GM21515 (cell line): Measurements from ENCODE around the gene CPNE5.

Experiments used
- ATAC-seq: cut with Tn5 transposase; IDR thresholded peaks from one replicate; pipeline ENCODE4 v1.9.1; 2021; ENCODE audit not compliant: unreplicated experiment

The CPNE5 gene

GRCh38 chr6:36749829-36750489 is 89.3 kb downstream of the CPNE5 start:
- ATAC-seq: no peak

GRCh38 chr6:36746251-36746650 is 93.0 kb downstream of the CPNE5 start:
- ATAC-seq: no peak

- ATAC-seq: no peak
Observed at GRCh38 chr6:36745836-36746235, 93.4 kb downstream of the CPNE5 start.

GRCh38 chr6:36745283-36745682 is 94.0 kb downstream of the CPNE5 start:
- ATAC-seq: no peak

DNA sequence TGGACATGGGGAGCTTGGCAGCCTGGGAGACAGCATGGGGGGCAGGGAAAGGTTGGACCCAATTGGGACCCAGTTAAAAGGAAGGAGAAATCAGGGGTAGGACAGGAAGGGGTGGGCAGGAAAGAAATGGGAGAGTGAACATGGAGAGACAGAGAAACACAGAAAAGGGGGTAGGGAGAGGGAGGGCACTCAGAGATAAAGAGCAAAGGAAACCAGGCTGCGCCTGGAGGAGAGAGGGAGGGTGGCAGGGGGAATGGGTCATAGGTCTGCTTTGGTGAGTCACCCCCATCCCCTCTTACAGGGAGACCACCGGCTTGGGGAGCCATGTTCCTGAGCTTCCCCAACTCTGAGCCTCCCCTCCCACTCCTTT is 95.0 kb downstream of the CPNE5 start:
- no peak for ATAC-seq

DNA sequence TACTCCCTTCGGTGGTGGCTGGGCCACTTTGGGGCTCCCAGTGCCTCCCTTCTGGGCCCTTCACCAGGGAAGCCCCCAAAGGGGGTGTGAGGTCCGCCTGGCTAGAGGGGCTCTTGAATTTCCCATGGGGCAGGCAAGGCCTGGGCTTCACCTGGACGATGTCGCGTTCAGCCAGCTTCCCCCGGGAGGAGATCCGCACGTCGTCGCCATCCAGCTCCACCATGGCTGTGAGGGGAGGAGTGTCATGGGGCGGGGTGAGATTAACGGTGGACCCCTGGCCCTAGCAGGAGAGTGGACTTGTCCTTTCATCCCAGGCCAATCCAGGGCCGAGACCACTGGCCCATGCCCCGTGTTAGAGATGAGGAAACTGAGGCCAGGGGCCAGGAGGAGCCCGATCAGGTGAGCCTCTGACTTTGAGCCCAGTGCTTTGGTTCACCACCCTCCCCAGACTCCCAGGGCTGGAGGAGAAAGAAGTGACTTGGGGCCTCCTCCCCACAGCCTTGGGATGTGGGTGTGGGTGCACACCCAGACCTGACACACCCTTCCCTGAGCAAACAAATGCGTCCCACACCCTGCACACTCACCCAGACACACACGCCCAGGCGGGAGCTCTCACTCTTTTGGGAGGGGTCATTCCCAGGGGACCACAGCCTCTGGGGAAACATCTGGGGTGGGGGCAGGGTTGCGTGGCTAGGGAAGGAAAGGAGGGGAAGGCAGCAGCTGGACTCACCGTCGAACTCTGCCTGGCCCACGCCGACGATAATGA is 95.5 kb downstream of the CPNE5 start:
- no peak for ATAC-seq

DNA sequence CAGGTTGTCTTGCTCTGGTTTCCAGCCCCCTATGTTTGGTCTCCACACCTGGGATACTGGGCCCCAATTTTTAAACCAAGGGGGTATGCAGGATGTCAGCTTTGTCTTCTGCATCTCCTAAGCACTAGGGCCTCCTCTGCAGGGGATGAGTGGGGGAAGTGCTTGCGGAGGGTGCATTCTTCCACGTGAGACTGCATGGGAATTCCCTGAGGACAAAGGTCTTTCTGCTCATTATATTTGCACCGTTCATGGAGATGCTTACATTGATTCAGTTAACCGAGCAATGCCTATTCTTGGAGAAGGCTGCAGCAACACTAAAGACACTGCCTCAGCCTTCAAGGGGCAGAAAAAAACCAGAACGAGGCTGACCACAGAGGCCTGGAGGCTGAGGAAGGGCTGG is 96.2 kb downstream of the CPNE5 start:
- ATAC-seq: no peak

DNA sequence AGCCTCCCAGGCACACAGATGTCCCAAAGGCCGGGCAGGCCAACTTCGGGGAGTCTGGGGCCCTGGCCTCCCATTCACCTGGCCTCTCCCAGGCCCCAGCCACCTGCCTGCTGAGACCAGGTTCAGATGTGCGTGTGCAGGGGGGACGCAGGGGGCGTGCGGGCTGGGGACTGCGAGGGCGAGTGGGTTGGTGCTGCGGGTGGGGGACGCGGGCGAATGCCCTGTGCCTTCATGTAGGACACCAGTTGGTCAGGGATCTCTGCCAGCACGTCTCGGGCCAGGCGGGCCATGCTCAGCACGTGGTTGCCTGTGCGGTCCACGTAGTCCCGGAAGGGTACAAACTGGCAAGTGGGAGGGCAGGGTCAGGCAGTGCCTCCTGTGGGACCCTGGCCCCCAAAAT is 97.1 kb downstream of the CPNE5 start:
- ATAC-seq: no peak

GRCh38 chr6:36740818-36741179 is 98.4 kb downstream of the CPNE5 start:
- ATAC-seq: no peak

DNA sequence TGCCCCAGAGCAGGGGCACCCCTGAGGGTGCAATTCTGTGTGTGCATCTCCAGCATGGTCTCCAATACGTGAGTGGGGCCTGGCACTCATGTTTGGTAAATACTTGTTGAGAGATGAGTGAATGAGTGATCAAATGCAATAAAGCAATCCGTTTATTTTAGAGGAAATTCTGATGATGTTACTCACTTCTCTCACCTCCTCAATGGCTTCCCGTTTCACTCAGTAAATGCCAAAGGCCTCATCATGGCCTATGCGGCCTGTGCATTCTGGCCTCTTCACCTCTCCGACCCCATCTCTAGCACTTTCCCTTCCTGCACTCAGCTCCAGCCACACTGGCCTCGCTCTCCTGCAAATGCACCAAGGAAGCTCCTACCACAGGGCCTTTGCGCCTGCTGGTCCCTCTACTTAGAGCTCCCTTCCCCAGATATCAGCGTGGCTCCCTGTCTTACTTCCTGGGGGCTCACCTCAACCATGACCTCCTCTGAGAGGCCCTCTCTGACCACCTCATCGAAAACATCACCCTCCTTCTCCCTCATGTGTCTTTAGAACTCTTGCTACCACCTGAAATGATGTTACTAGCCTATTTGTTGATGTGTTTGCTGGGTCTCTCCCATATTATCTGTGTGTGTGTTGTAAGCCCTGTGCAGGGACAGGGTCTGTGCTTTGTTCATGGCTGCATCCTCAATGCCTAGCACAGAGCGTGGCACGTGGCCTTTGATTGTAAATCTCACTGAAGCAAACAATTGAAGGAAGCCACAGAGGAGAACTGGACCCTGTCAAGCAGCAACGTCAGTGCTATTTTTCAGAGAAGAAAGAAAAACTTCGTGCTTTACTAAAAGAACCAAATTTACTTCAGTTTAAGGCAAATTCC is 99.1 kb downstream of the CPNE5 start:
- no peak for ATAC-seq

GRCh38 chr6:36738108-36738507 is 101.1 kb downstream of the CPNE5 start:
- ATAC-seq: no peak

GRCh38 chr6:36737043-36737785 is 102.0 kb downstream of the CPNE5 start:
- no peak for ATAC-seq

DNA sequence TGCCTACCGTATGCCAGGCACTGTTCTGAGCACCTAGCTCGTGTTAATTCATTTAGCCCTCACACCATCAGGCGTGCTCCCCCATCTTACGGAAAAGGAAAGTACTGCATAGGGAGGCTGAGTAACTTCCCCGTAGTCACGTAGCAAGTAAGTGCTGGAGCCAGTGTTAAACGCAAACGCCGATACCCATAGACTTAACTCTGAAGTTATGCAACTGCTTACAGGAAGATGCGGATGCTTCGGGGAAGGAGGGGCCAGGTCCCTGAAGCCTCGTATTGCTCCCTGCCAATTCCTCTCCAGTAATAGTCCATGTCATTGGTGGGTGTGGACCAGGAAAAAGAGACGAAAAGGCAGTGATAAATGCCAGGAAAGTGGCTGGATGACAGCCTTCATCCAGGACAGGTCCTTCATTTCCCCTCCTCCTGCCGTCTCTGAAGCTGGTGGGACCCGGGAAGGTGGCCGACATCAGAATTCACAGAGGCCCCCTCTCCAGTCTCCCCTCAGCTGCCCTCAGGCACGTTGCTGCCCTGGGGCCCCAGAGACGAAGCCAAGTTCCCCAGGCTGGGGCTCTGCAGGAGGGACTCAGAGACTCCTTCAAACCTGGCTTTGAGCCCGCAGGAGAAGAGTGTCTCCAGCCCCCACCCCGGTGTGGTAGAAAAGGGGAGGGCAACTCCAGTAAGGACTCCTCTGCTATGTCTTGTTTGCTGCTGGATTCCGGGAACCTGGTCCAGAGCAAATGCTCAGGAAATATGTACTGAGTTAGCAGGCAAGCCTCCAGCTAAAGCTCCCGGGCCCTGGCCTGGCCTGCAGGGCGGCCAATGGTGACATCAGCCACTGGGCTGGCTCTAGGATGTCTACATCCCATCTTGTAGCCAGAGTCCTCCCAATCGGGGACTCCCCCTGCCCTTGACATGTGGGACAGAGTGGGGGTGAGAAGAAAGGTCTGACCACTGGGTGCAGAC is 103.9 kb downstream of the CPNE5 start:
- ATAC-seq: no peak

DNA sequence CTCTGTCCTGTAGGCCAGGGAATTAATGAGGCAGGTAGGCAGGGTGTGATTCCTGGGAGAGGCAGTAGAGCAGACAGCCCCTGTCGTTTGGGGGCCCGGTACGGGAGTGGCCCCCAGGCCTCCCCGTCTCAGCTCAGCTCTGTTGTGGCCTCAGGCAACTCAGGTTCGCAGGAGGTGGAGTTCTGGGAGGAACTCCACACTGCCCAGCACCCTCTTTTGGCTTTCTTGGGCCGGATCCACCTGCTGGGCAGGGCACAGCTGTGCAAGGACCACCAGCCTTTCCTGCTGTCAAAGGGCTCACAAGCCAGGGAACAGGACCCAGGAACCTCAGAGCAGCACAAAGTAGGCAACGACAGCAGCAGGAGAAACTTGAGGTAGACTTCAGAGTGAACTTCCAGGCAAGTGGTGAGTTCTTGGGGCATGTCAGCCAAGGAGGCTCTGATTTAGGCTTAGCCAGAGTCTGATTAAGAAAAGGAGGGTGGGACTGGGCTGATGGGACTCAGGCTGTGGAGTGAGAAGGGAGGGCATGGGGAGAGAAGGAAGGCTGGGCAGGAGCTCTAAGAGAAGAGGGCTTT is 104.7 kb downstream of the CPNE5 start:
- ATAC-seq: no peak

- ATAC-seq: no peak
Observed at GRCh38 chr6:36733300-36733699, 105.9 kb downstream of the CPNE5 start.

DNA sequence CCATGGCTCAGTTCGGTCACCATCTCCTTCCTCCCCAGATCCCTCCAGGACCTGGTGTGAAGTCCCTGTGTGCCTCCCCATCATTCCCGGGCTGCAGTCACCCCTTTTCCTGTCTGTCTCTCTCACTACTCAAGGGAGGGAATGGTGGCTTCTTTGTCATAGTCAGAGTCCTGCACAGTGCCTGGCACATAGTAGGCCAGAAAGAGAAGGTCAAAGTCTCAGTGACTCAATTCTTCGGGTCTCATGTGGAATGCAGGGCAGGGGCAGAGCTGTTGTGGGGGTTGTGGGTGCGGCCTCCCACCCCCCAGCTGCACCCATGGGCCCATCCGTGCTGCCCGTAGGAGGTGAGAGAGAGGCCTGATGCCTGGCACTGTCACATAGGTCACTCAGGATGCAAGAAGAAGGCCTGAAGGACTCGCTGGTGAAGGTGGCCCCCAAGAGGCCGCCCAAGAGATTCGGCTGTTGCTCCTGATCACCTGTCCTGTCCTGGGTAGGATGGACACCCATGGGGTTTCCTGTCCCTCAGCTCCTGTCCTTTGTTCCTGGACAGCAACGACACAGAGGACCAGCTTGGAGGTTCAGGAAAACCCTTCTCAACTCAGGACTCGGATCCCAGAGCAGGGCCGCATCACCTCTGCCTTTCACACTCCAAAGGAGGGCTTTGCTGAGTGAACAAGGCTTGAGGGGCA is 107.5 kb downstream of the CPNE5 start:
- ATAC-seq: no peak

DNA sequence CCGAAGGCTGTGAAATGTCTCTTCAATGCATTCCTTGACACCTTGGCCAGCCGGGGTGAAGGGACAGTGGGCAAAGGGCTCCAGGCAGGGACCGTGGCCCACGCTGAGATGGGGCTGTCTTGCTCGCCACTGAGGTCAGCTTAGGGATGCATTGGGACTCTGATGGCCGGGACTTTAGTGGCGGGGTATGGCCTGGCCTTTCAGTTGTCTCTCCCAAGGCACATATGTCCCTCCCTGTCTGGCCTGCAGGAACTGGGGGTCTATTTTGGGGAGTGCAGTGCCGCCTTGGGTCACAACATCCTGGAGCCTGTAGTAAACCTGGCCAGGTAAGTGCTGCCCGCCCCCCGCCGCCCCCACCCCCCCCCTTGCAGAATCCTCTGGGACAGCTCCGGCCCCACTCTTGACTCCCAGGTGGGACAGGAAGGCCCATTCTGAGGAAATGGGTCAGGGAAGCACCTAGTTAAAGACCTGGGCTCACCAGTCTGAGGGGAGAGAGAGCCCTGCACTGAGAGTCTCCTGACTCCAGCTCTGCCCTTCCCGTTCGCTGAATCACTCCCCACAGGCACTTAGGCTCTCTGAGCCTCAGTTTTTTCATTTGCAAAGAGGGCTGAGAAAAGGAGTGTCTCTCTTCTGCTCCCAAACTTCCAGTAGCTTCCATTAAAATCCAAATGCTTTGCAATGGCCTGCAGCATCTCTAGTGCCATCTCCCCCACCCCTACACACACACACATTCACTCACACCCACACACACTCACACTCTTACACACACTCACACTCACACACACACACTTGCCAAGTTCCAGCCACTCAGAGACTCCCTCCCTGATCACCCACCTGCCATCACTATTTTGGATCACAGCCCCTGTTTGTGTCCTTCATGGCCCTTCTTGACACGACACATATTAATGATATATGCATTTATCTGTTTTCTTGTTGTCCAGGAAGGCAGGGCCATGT is 108.5 kb downstream of the CPNE5 start:
- no peak for ATAC-seq

GRCh38 chr6:36729161-36729524 is 110.1 kb downstream of the CPNE5 start:
- ATAC-seq: no peak
